Type B pancreatic cell (in vitro differentiated cells): ENCODE measurements around the gene LMF2. TPM values are rescaled to one million over a fixed set of nuclear protein-coding genes. Genes with fewer than 3 reads are reported as not detected.

Source experiments
- DNase-seq: peaks from one replicate; pipeline ENCODE4 v3.0.0; 2021; ENCODE audit warnings: mixed read lengths; ENCODE audit not compliant: unreplicated experiment; ENCODE audit errors: extremely low spot score
- H3K27ac Mint-ChIP-seq: 2 replicates; pipeline ENCODE4 v1.8.0; 2021; ENCODE audit warnings: mild to moderate bottlenecking, mixed read lengths
- H3K27me3 Mint-ChIP-seq: 2 replicates; pipeline ENCODE4 v1.8.0; 2021; ENCODE audit warnings: mixed read lengths
- H3K36me3 Mint-ChIP-seq: 2 replicates; pipeline ENCODE4 v1.8.0; 2021; ENCODE audit warnings: mixed read lengths
- H3K4me1 Mint-ChIP-seq: one replicate; pipeline ENCODE4 v1.8.0; 2021; ENCODE audit warnings: mixed read lengths; ENCODE audit not compliant: unreplicated experiment
- H3K4me3 Mint-ChIP-seq: 2 replicates; pipeline ENCODE4 v1.8.0; 2021; ENCODE audit warnings: mild to moderate bottlenecking, mixed read lengths
- H3K9me3 Mint-ChIP-seq: 2 replicates; pipeline ENCODE4 v1.8.0; 2021; ENCODE audit warnings: mixed read lengths
- CTCF ChIP-seq: fragments of 200-600 bp; sonication (generic); conservative IDR thresholded peaks from 2 replicates; pipeline ENCODE4 v1.5.0; 2021; ENCODE audit warnings: antibody characterized with exemption, mild to moderate bottlenecking
- total RNA-seq: library from RNA; stranded (reverse); gene quantifications from 2 replicates; pipeline ENCODE4 v1.2.1, GENCODE V29; 2021; ENCODE audit warnings: low replicate concordance

The LMF2 gene
- total RNA-seq, 1 donor from 2014 or later, result 74.0 TPM

DNA sequence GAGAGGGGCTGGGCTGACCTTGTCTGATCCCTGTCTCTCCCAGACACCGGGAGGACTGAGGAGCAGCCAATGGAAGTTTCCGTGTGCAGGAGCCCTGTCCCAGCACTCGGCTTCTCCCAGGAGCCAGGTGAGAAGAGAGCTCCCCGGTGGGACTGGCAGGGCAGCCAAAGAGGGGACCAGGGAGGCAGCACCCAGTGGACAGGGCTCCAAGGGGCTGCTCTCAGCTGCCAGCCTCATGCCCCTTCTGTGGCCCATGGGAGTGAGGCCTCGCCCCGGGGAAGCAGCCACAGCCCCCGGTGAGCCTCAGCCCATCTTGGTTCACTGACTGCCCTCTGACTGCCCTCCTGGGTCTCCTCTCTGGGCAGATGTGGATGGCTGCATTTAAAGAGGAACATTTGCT is 11.1 kb upstream of the LMF2 start:
- no peaks in the 10 kb centered on the region for H3K9me3 Mint-ChIP-seq
- peaks cover 8% of the 10 kb centered on the region for H3K36me3 Mint-ChIP-seq
- H3K27me3 Mint-ChIP-seq, result no peaks in the 10 kb centered on the region
- H3K4me1 Mint-ChIP-seq, result no peaks in the 10 kb centered on the region
- TF ChIP-seq CTCF, result no peak
- no peak overlapping the region for H3K27ac Mint-ChIP-seq
- no peak for DNase-seq
- no peak overlapping the region for H3K4me3 Mint-ChIP-seq

DNA sequence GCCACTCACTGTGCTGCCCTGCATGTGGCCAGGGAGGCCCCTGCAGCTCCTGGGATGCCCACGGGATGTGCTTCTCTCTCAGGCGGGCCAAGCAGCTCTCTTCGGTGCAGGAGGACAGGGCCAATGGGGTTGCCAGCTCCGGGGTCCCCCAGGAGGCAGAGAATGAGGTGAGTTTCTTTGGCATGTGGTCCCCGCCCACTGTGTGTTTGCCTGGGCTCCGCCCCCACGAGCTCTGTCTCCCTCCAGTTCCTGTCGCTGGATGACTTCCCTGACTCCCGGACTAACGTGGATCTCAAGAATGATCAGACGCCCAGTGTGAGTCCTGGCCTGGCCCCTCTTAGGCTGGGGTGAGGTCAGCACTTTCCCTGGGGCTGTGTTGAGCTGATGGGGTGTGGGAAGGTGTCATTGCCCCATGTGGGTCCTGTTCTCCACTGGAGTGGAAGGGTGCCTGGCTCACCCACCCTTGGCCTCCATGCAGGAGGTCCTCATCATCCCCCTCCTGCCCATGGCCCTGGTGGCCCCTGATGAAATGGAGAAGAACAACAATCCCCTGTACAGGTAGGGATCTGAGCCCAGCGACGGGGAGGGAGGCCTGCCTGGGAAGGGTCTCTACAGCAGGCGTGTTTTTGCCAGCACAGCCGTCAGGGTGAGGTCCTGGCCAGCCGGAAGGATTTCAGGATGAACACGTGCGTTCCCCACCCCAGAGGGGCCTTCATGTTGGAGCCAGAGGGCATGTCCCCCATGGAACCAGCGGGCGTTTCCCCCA is 10.2 kb upstream of the LMF2 start:
- peaks cover 8% of the 10 kb centered on the region for H3K36me3 Mint-ChIP-seq
- no peaks in the 10 kb centered on the region for H3K4me1 Mint-ChIP-seq
- no peak for DNase-seq
- no peaks in the 10 kb centered on the region for H3K27me3 Mint-ChIP-seq
- H3K4me3 Mint-ChIP-seq, result no peak overlapping the region
- no peaks in the 10 kb centered on the region for H3K9me3 Mint-ChIP-seq
- no peak for TF ChIP-seq CTCF
- no peak overlapping the region for H3K27ac Mint-ChIP-seq

DNA sequence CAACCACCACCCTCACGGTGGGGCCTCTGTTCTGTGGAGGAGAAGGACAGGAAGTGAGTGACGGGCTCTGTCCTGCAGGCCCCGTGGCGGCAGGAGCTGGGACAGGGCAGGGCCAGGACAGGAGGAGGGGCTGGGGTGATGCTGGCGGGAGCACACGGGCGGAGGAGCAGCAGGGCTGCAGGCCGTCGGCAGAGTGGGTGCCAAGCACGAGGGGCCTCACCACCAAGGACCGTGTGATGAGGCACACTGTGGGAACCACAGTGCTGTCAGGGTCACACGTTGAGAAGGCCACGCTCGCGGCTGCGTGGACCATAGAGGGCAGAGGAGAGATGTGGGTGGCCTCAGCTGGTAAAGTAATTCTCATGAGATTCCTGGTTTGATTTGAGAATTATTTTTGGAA is 9.4 kb upstream of the LMF2 start:
- Mint-ChIP-seq H3K27me3 (no peaks in the 10 kb centered on the region), H3K27ac (no peak overlapping the region), H3K4me1 (no peaks in the 10 kb centered on the region), H3K4me3 (no peak overlapping the region), H3K36me3 (peaks cover 8% of the 10 kb centered on the region), H3K9me3 (no peaks in the 10 kb centered on the region)
- no peak for TF ChIP-seq CTCF
- DNase-seq, result no peak

DNA sequence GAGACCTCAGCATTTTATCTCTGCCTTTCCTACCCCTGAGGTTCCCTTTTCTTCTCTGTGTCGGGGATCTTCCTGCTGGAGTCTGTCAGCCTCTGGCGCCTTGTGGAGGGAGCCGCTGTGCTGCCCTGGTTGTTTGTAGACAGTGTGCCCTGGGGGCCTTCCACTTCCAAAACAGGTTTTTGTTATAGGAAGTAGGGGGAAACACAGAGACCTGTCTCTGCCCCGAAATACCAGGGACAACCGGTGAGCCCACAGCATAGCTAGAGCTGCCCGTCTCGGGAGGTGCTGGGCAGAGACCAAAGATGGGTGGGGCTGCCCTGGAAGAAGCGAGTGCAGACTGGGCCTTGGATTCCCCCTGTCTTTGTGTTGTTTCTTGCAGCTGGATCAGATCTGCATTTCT is 8.6 kb upstream of the LMF2 start:
- no peaks in the 10 kb centered on the region for H3K9me3 Mint-ChIP-seq
- H3K4me1 Mint-ChIP-seq, result no peaks in the 10 kb centered on the region
- no peak overlapping the region for H3K4me3 Mint-ChIP-seq
- TF ChIP-seq CTCF, result no peak
- no peak for DNase-seq
- H3K27ac Mint-ChIP-seq, result no peak overlapping the region
- H3K27me3 Mint-ChIP-seq, result no peaks in the 10 kb centered on the region
- peaks cover 8% of the 10 kb centered on the region for H3K36me3 Mint-ChIP-seq

DNA sequence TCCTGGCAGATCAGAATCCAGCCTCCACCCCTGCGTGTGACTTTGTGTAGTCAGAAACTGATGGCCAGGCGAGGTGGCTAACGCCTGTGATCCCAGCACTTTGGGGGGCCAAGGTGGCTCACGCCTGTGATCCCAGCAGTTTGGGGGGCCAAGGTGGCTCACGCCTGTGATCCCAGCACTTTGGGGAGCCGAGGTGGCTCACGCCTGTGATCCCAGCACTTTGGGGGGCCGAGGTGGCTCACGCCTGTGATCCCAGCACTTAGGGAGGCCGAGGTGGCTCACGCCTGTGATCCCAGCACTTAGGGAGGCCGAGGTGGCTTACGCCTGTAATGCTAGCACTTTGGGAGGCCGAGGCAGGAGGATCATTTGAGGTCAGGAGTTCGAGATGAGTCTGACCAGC is 5.7 kb upstream of the LMF2 start:
- Mint-ChIP-seq H3K36me3 (peaks cover 4% of the 10 kb centered on the region), H3K4me3 (no peak overlapping the region), H3K27me3 (no peaks in the 10 kb centered on the region), H3K27ac (no peak overlapping the region), H3K4me1 (peaks cover 9% of the 10 kb centered on the region), H3K9me3 (no peaks in the 10 kb centered on the region)
- TF ChIP-seq CTCF, result no peak
- no peak for DNase-seq
